ENCODE results near the gene CHRNE. TPM values are rescaled to one million over a fixed set of nuclear protein-coding genes. Genes with fewer than 3 reads are reported as not detected.

Gene CHRNE
- total and polyA plus RNA-seq, 2 of the 13 experiments (the other 11 are each of a cell fraction or from before 2014, with no cell fraction given) = 0.53 to 0.59 TPM

DNA sequence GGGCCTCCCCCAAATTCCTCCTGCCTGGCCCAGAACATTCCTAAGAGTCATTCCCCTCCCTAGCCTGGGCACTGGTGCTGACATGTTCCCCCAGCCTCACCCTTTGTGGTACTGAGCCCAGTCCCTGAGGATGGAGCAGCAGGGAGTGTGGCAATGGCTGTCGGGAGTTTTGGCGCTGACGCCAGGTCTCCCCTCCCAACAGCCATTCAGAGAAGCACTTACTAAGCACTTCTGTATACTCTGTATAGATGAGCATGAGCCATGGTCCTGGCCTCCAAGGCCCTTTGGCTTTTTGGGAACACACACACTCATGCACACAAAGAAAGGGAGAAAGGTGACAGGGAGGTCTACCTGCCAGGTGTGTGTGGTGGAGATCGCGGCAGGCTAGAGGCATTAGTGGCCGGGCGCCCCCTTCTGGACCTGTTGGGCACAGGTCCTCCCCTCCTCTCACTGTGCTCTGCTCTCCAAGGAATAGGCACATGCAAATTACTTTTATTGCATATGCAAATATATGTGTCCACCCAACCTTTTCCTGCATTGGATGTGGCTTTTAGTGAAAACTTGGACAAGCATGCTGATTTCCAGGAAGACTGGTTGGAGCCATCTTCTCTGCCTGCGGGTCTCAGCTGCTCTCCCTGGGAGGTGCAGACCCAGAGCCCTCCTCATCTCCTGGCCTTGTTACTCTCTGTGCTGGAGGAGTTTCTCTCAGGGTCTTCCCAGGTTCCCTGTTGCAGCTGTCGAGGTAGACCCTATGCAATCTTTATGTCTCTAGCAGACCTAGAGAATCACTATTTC is 20.9 kb downstream of the CHRNE start (continued):
- TF ChIP-seq, protein P1, sequence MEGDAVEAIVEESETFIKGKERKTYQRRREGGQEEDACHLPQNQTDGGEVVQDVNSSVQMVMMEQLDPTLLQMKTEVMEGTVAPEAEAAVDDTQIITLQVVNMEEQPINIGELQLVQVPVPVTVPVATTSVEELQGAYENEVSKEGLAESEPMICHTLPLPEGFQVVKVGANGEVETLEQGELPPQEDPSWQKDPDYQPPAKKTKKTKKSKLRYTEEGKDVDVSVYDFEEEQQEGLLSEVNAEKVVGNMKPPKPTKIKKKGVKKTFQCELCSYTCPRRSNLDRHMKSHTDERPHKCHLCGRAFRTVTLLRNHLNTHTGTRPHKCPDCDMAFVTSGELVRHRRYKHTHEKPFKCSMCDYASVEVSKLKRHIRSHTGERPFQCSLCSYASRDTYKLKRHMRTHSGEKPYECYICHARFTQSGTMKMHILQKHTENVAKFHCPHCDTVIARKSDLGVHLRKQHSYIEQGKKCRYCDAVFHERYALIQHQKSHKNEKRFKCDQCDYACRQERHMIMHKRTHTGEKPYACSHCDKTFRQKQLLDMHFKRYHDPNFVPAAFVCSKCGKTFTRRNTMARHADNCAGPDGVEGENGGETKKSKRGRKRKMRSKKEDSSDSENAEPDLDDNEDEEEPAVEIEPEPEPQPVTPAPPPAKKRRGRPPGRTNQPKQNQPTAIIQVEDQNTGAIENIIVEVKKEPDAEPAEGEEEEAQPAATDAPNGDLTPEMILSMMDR (CRISPR knock-in tag; IDR thresholded peaks at IDR 0.05) = peak; percentile 88
- TF ChIP-seq, protein P2, sequence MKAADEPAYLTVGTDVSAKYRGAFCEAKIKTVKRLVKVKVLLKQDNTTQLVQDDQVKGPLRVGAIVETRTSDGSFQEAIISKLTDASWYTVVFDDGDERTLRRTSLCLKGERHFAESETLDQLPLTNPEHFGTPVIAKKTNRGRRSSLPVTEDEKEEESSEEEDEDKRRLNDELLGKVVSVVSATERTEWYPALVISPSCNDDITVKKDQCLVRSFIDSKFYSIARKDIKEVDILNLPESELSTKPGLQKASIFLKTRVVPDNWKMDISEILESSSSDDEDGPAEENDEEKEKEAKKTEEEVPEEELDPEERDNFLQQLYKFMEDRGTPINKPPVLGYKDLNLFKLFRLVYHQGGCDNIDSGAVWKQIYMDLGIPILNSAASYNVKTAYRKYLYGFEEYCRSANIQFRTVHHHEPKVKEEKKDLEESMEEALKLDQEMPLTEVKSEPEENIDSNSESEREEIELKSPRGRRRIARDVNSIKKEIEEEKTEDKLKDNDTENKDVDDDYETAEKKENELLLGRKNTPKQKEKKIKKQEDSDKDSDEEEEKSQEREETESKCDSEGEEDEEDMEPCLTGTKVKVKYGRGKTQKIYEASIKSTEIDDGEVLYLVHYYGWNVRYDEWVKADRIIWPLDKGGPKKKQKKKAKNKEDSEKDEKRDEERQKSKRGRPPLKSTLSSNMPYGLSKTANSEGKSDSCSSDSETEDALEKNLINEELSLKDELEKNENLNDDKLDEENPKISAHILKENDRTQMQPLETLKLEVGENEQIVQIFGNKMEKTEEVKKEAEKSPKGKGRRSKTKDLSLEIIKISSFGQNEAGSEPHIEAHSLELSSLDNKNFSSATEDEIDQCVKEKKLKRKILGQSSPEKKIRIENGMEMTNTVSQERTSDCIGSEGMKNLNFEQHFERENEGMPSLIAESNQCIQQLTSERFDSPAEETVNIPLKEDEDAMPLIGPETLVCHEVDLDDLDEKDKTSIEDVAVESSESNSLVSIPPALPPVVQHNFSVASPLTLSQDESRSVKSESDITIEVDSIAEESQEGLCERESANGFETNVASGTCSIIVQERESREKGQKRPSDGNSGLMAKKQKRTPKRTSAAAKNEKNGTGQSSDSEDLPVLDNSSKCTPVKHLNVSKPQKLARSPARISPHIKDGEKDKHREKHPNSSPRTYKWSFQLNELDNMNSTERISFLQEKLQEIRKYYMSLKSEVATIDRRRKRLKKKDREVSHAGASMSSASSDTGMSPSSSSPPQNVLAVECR (CRISPR knock-in tag; IDR thresholded peaks at IDR 0.05; ENCODE audit: borderline replicate concordance) = peak; percentile 5; the same call in 1 of the 2 replicates
- TF ChIP-seq SAP130 (CRISPR knock-in tag; IDR thresholded peaks at IDR 0.05; ENCODE audit: low read depth) (peak; percentile 28; the same call in 1 of the 2 replicates), ZNF564 (CRISPR knock-in tag; IDR thresholded peaks at IDR 0.05) (no peak), XRCC5 (optimal IDR thresholded peaks at IDR 0.05; ENCODE audit: low read length) (peak; percentile 71), SIX4 (CRISPR knock-in tag; IDR thresholded peaks at IDR 0.05) (no peak), SALL1 (CRISPR knock-in tag; IDR thresholded peaks at IDR 0.05) (peak; percentile 26; the same call in 1 of the 2 replicates)
- TF ChIP-seq, protein P3, sequence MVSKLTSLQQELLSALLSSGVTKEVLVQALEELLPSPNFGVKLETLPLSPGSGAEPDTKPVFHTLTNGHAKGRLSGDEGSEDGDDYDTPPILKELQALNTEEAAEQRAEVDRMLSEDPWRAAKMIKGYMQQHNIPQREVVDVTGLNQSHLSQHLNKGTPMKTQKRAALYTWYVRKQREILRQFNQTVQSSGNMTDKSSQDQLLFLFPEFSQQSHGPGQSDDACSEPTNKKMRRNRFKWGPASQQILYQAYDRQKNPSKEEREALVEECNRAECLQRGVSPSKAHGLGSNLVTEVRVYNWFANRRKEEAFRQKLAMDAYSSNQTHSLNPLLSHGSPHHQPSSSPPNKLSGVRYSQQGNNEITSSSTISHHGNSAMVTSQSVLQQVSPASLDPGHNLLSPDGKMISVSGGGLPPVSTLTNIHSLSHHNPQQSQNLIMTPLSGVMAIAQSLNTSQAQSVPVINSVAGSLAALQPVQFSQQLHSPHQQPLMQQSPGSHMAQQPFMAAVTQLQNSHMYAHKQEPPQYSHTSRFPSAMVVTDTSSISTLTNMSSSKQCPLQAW (CRISPR knock-in tag; IDR thresholded peaks at IDR 0.05) = 0 out of 2 replicates have a peak, but pooled peaks have one; percentile 36
- TF ChIP-seq, protein P4, sequence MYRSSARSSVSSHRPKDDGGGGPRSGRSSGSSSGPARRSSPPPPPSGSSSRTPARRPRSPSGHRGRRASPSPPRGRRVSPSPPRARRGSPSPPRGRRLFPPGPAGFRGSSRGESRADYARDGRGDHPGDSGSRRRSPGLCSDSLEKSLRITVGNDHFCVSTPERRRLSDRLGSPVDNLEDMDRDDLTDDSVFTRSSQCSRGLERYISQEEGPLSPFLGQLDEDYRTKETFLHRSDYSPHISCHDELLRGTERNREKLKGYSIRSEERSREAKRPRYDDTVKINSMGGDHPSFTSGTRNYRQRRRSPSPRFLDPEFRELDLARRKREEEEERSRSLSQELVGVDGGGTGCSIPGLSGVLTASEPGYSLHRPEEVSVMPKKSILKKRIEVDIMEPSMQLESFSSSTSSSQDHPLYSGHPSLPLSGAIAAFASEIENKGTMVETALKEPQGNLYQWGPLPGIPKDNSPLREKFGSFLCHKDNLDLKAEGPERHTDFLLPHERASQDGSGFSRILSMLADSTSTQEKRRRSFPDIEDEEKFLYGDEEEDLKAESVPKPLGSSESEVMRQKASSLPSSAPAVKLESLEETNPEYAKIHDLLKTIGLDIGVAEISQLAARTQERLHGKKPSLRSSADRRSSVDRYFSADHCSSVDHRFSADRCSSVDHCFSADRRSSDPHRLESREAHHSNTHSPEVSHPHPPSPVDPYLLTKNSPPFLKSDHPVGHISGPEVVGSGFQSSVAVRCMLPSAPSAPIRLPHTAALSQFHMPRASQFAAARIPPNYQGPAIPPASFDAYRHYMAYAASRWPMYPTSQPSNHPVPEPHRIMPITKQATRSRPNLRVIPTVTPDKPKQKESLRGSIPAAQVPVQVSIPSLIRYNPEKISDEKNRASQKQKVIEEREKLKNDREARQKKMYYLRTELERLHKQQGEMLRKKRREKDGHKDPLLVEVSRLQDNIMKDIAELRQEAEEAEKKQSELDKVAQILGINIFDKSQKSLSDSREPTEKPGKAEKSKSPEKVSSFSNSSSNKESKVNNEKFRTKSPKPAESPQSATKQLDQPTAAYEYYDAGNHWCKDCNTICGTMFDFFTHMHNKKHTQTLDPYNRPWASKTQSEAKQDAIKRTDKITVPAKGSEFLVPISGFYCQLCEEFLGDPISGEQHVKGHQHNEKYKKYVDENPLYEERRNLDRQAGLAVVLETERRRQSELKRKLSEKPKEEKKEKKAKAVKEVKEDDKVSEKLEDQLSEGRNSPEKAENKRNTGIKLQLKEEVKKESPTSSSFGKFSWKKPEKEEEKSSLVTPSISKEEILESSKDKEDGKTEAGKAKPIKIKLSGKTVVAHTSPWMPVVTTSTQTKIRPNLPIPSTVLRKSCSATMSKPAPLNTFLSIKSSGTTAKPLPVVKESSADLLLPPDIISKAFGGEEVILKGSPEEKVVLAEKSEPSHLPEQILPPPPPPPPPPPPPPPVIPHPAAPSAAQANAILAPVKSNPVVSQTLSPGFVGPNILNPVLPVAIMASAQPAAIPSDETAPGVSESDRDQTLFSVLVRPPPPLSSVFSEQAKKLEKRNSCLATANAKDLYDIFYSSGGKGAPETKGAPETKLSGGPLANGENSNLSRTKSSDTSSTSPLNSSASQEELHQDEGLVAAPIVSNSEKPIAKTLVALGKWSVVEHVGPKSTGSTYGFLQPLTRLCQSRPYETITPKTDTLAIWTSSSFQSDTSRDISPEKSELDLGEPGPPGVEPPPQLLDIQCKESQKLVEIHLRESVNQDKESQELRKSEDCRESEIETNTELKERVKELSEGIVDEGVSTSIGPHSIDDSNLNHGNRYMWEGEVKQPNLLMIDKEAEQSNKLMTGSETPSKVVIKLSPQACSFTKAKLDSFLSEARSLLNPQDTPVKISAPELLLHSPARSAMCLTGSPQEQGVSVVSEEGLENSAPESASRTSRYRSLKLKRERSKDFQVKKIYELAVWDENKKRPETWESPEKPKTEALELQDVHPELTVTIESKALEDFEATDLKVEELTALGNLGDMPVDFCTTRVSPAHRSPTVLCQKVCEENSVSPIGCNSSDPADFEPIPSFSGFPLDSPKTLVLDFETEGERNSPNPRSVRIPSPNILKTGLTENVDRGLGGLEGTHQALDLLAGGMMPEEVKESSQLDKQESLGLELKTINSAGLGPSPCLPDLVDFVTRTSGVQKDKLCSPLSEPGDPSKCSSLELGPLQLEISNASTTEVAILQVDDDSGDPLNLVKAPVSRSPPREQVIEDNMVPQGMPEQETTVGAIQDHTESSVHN (CRISPR knock-in tag; IDR thresholded peaks at IDR 0.05) = 0 out of 2 replicates have a peak, but pooled peaks have one; percentile 36
